BE2C (cell line): Measurements from ENCODE around the gene OXSR1.
"Not testable (repeated sequence)": the region's sequence is repeated elsewhere in the genome, so short reads cannot be mapped to it uniquely, and the experiment has no call there.

Experiments used
- DNase-seq: peaks from one replicate; pipeline ENCODE4 v3.0.0-alpha.2; 2020
- H3K27me3 ChIP-seq: fragments of 250-450 bp; sonication (Bioruptor Pico); 2 replicates; pipeline ENCODE4 v1.5.1; 2020; ENCODE audit warnings: mild to moderate bottlenecking
- H3K36me3 ChIP-seq: fragments of 250-450 bp; sonication (Bioruptor Pico); 2 replicates; pipeline ENCODE4 v1.5.1; 2020; ENCODE audit warnings: mild to moderate bottlenecking
- H3K4me1 ChIP-seq: fragments of 250-450 bp; sonication (Bioruptor Pico); 2 replicates; pipeline ENCODE4 v1.5.1; 2020
- H3K4me3 ChIP-seq: 2 replicates; pipeline ENCODE4 v1.5.1; 2011; ENCODE audit warnings: low read depth, low read length
- H3K9me3 ChIP-seq: fragments of 250-450 bp; sonication (Bioruptor Pico); 2 replicates; pipeline ENCODE4 v1.5.1; 2020
- TF ChIP-seq, protein P1 (sequence below): IDR thresholded peaks from 2 replicates; pipeline ENCODE4 v1.5.1; 2012; ENCODE audit warnings: mild to moderate bottlenecking, low read depth, low read length

The OXSR1 gene

DNA sequence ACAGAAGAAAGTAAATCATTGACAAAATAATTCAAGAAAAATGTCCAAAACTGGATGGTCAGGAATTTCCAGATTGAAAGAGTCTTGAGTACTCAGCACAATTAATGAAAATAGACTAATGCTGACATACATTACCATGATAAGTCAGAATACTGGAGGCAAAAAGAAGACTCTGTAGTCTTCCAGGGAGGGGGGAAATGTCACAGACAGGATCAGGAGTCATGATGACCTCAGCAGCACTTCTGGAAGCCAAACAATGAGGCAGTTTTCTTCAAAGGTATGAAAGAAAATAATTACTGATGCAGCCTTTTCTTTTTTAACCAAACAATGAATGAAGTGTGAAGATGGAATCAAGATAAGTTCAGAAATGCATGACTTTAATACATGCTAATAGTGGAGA, 70.1 kb downstream of the OXSR1 start:
- H3K9me3 ChIP-seq = no peaks in the 10 kb centered on the region
- H3K36me3 ChIP-seq = no peaks in the 10 kb centered on the region
- no peaks in the 10 kb centered on the region for H3K4me1 ChIP-seq

DNA sequence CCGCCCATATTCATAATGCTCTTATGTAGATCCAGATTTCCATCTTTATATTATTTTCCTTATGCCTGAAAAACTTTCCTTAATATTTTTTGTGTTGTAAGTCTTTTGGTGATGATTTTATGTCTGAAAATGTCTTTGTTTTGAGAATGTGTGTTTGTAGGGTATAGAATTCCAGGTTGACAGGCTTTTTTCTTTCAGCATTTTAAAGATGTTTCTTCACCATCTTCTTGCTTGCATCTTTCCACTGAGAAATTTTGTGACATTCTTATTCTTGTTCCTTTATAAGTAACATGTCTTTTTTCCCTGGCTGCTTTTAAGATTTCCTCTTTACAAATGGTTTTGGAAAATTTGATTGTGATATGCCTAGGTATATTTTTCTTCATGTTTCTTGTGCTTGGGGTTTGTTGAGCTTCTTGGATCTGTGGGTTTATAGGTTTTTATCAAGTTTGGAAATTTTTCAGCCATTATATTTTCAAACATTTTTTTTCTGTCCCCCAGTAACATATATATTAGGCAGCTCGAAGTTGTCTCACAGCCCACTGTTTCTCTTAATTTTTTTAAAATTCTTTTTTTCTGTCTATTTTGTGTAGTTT, 73.2 kb downstream of the OXSR1 start:
- Histone ChIP-seq H3K27me3 (no peaks in the 10 kb centered on the region), H3K36me3 (no peaks in the 10 kb centered on the region), H3K4me3 (no peak overlapping the region), H3K4me1 (no peaks in the 10 kb centered on the region), H3K9me3 (no peaks in the 10 kb centered on the region)
- no peak for DNase-seq
- TF ChIP-seq, protein P1, sequence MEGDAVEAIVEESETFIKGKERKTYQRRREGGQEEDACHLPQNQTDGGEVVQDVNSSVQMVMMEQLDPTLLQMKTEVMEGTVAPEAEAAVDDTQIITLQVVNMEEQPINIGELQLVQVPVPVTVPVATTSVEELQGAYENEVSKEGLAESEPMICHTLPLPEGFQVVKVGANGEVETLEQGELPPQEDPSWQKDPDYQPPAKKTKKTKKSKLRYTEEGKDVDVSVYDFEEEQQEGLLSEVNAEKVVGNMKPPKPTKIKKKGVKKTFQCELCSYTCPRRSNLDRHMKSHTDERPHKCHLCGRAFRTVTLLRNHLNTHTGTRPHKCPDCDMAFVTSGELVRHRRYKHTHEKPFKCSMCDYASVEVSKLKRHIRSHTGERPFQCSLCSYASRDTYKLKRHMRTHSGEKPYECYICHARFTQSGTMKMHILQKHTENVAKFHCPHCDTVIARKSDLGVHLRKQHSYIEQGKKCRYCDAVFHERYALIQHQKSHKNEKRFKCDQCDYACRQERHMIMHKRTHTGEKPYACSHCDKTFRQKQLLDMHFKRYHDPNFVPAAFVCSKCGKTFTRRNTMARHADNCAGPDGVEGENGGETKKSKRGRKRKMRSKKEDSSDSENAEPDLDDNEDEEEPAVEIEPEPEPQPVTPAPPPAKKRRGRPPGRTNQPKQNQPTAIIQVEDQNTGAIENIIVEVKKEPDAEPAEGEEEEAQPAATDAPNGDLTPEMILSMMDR = no peak

More for the DNA sequence above, 70.1 kb downstream of the OXSR1 start:
- Histone ChIP-seq H3K27me3 (no peaks in the 10 kb centered on the region), H3K4me3 (no peak overlapping the region)
- DNase-seq = no peak
- TF ChIP-seq, protein P1 = no peak

DNA sequence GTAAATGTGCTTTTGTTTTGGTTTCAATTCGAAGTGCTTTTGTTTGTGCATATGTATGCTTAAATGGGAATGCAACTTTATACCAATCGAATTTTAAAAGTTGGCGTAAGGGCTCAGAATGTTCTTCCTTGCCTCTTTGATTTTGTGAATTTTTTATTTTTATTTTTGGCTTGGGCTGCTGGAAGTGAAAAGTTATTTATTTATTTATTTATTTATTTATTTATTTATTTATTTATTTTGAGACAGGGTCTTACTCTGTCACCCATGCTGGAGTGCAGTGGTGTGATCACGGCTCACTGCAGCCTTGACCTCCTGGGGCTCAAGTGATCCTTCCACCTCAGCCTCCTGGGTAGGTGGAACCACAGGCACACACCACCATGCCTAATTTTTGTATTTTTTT, 77.5 kb downstream of the OXSR1 start:
- H3K36me3 ChIP-seq, H3K27me3 ChIP-seq, H3K9me3 ChIP-seq, DNase-seq, H3K4me1 ChIP-seq, H3K4me3 ChIP-seq: not testable (repeated sequence)

DNA sequence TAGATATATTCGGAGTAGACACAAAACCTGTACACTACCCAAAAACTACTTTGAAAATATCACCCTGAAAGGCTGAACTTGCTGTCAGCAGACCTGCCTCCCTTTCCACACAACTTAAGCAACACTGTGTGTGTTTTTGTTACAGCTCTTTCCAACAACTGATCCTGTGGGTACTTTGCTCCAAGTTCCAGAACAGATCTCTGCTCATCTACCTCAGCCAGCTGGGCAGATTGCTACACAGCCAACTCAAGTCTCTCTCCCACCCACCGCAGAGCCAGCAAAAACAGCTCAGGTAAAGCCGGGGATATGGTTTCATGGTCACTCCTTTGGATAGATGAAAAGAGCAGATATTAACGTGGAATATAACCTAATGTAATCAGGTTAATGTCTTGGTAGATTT, 80.6 kb downstream of the OXSR1 start:
- Histone ChIP-seq H3K36me3 (no peaks in the 10 kb centered on the region; the same call in 1 of the 2 replicates), H3K4me1 (no peaks in the 10 kb centered on the region), H3K4me3 (no peak overlapping the region), H3K27me3 (no peaks in the 10 kb centered on the region), H3K9me3 (no peaks in the 10 kb centered on the region)
- TF ChIP-seq, protein P1 = no peak
- no peak for DNase-seq

DNA sequence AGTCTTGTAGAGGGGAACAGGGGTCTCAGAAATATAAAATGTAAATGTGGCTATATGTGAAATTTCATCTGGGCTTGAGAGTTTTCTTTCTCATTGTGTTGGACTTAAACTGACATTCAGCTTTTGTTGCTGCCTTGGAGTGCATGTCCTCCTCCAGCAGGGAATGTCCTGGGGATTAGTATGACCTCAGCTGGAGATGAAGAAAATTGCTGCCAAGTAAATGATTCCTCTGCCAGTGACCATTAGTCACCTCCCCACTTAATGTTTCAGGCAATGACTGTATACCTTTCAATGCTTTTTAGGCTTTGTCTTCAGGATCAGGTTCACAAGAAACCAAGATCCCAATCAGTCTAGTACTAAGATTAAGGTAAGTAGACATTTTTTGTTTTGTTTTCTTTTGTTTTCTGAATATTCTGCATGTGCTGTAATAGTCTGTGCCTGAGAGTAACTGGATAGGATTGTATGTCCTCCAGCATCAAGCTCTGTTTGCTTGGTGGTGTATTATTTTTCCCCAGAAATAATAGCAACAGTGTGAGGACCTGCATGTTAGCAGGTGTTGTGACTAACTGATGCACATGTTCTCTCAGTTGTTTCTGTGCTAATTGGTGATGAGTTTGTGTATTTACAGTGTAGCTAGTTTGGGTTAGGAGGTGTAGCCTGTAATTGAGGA, 82.2 kb downstream of the OXSR1 start:
- no peaks in the 10 kb centered on the region for H3K4me1 ChIP-seq
- no peaks in the 10 kb centered on the region for H3K27me3 ChIP-seq
- H3K9me3 ChIP-seq = no peaks in the 10 kb centered on the region
- no peak for DNase-seq
- no peaks in the 10 kb centered on the region; the same call in 1 of the 2 replicates for H3K36me3 ChIP-seq
- no peak overlapping the region for H3K4me3 ChIP-seq
- TF ChIP-seq, protein P1 = 0 out of 2 replicates have a peak, but pooled peaks have one; percentile 3

DNA sequence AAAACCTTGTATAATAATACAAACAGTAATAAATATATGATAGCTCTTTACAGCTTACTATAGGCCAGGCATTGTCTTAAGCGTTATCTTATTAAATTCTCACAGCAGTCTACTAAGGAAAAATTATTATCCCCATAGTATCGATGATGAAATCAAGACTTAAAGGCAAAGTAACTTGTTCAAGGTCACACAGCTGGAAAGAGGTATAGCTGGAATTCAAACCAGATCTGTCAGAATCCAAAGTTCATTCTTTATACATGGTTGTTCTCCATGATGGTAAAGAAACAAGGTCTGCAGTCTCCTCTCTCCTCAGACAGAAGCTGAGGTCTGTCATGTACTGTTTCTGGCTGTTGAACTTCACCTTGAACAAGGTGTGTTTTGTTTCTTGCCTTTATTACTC, 84.9 kb downstream of the OXSR1 start:
- Histone ChIP-seq H3K36me3 (peaks cover 2% of the 10 kb centered on the region), H3K9me3 (no peaks in the 10 kb centered on the region), H3K27me3 (no peaks in the 10 kb centered on the region), H3K4me1 (no peaks in the 10 kb centered on the region), H3K4me3 (no peak overlapping the region)
- TF ChIP-seq, protein P1 = no peak
- DNase-seq = no peak
